ENCODE data around the gene RFX7.

The RFX7 gene

DNA sequence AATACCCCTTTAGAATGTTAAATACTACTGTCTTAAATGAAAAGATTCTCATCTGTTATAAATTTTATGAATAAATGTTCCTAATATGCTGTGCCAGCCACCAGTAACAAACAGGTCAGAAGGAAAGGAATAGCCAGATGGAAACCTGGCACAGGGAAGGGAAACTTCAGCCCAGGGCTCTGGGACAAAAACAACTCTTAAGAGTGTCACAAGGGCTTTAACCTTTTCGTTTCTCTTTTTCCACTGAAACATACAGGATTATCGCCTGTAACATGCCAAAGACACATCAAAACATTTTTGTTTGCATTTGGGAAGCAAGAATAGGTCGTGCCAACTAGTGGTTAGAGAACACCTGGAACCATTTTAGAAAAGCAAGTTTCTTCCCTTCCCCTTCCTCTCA, 141.2 kb downstream of the RFX7 start:
- no peak for DNase-seq

DNA sequence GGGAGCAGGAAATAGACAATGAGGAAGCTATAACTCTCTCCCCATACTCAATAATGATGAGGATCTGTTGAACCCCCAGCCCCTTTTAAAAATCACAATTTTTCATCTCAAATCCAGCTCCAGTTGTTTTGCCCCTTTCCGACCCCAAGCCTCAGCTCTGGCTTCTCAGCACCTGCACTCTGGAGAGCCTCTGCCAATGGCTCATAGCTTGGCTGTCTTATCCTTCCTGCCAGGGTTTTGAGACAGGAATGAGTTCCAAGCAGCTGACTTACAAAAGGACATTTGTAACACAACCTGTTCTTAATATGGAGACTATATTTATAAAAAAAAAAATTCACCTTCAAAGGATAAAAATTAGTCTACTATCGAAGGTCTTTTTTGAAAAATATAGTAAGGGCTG, 144.4 kb downstream of the RFX7 start:
- no peak for DNase-seq

- no peak for DNase-seq
Measured at GRCh38 chr15:56098195-56098863, 145.3 kb downstream of the RFX7 start.

- no peak for DNase-seq
Measured at GRCh38 chr15:56095406-56095805, 148.3 kb downstream of the RFX7 start.

GRCh38 chr15:56094171-56094570, 149.5 kb downstream of the RFX7 start:
- no peak for DNase-seq

- no peak for DNase-seq
Measured at GRCh38 chr15:56088389-56088788, 155.3 kb downstream of the RFX7 start.

DNA sequence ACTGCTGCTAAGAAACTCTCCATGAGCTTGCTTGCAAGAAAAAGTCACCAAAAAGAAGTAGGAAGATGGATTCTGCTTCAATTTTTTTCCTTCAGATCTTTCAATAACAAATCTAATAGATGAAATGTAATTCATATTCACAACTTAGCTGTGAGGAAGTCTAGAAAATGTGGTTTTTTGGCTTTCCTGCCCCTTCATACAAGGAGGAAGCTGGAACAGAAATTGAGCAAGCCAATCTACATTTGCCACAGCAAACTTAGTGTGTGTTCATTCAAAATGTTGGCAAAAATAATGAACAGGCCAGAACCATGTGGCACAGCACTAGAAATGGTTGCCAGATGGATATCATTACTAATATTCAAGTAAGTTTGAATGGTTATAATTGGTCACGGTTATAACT, 157.1 kb downstream of the RFX7 start:
- no peak for DNase-seq

DNA sequence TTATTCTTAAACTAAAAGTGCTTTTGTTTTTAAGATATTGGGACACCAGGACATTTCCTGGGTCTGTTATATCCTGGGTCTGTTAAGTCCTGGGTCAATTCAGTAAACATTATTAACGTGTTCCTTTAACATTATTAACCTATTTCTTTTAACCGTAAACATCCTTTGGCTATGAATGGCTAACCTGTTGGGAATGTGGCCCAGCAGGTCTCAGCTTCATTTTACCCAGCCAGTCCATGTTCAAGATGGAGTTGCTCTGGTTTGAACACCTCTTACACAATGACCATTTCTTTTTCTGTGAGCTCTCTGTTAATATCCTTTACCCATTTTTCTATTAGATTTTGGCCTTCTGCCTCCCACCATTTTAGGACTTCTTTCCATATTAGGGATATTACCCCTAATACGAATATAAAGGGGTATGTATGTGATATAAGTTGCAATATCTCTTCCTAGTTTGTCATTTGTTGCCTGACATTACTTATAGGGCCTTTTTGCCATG, 161.4 kb downstream of the RFX7 start:
- DNase-seq = no peak

- no peak for DNase-seq
Measured at GRCh38 chr15:56077081-56077480, 166.6 kb downstream of the RFX7 start.

- no peak for DNase-seq
Measured at GRCh38 chr15:56076640-56077039, 167.0 kb downstream of the RFX7 start.

- DNase-seq = no peak
Measured at GRCh38 chr15:56074481-56075265, 169.0 kb downstream of the RFX7 start.

DNA sequence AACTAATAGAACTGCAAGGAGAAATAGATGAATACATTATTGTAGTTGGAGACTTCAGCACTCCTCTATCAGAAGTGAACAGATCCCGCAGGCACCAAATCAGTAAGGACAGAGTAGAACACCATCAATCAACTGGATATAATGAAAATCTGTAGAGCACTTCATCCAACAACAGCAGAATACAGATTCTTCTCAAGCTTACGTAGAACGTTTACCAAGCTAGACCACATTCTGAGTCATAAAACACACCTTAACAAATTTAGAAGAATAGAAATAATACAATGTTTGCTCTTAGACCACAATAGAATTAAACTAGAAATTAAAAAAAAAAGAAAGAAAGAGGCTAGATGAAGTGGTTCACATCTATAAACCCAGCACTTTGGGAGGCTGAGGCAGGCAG, 179.5 kb downstream of the RFX7 start:
- no peak for DNase-seq

- no peak for DNase-seq
Measured at GRCh38 chr15:56059716-56060115, 184.0 kb downstream of the RFX7 start.

GRCh38 chr15:56058986-56059385, 184.7 kb downstream of the RFX7 start:
- DNase-seq = no peak

DNA sequence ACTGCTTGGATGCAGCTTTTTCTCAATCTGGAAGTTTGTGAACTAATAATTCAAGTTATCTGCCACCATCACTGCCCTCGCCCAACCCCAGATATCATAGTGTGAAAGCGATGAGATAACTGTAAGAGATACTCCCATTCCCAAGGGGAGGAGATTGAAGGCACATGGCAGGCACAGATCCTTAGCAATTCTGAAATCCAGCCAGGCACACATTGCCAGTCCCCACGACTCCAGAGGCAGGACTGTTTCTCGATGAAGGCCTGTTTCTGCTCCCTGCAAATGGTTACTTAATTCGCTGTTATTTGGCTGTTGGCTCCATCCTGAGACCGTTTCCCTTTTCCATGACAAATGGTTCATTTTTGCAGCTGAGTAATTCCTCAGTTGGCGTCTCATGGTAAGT, 187.1 kb downstream of the RFX7 start:
- DNase-seq = no peak

GRCh38 chr15:56053046-56053400, 190.7 kb downstream of the RFX7 start:
- no peak for DNase-seq

- DNase-seq = no peak
Measured at GRCh38 chr15:56052395-56053045, 191.2 kb downstream of the RFX7 start.

- DNase-seq = no peak
Measured at GRCh38 chr15:56051676-56052075, 192.0 kb downstream of the RFX7 start.

DNA sequence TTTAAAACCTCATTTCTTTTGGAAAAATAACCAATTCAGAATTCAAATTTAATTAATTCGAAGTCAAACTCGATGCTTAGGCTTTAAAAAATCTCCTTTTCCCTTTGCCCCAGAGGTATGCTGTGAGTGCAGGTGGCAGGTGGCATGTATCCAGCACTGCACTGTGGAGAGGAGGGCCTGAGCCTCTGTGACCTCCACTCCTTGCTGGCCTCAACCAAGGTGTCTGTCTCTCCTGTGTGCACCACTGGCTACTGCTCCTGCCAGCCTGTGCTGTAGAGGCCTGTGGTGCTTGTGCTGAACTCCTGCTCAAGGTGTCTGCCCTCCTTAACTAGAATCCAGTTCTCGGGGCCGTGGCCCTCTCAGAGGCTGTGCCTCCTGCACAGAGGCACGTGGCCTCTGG, 194.1 kb downstream of the RFX7 start:
- DNase-seq = no peak

DNA sequence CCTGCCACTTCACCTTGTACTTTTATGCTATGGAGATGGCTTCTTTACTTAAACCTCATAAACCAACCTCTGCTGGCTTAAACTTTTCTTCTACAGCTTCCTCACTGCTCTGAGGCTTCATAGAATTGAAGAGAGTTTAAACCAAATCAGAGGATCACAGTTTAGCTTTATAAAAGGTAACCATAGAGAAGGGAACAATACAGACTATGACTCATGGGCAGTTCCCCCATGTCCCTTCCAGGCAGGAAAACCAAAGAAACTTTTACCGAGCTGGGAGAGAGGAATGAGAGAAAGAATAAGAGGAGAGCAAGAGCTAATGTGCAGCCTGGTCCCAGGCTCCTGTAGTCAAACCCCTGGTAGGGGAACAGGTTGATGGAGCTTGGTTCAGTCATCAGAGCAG, 196.3 kb downstream of the RFX7 start:
- DNase-seq = no peak

- no peak for DNase-seq
Measured at GRCh38 chr15:56045068-56045748, 198.5 kb downstream of the RFX7 start.

DNA sequence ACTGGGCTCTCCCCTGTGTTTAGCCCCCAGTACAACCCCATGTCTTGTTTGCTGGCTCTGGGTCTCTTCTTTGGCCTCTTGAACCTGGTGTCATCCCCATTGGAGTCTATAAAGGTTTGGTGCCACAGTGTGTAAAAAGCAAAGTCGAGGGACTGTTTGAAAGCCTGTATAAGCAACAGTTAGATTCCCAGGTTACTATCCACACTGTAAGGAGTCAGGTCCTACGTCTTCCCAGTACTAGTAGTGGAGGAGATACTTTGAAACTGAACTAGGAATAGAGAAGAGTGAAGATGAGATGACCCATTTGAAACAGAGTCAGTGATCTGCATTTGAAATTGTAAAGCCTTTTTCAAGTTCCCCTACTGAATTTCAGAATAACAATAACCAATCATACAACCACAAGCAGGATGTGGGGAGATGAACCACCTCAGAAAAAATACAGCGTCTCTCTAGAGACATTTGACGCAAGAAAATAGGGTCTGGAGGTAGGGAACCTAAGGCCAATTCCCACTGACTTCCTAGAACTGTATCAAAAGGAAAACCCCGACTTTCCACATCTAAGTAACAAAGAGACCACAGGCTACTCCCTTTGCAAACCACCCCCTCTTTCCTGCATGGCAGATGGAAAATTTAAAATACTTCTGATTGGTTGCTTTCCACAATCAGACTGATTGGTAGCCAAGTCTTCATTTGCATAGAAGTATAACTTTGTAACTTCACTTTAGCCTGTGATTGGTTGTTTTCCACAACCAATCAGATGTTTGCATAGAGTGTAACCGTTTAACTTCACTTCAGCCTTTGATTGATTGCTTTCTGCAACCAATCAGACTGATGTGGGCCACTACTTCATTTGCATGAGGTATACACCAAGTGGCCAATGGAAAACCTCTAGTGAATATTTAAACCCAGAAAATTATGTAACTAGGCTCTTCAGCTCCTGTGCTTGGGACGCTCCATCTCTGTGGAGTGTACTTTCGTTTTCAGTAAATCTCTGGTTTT, 200.4 kb downstream of the RFX7 start:
- no peak for DNase-seq
